GM19452 (cell line): ENCODE data around the gene SCN8A.

Experiments
- ATAC-seq: cut with Tn5 transposase; IDR thresholded peaks from one replicate; pipeline ENCODE4 v1.9.1; 2021; ENCODE audit not compliant: unreplicated experiment

Gene SCN8A

DNA sequence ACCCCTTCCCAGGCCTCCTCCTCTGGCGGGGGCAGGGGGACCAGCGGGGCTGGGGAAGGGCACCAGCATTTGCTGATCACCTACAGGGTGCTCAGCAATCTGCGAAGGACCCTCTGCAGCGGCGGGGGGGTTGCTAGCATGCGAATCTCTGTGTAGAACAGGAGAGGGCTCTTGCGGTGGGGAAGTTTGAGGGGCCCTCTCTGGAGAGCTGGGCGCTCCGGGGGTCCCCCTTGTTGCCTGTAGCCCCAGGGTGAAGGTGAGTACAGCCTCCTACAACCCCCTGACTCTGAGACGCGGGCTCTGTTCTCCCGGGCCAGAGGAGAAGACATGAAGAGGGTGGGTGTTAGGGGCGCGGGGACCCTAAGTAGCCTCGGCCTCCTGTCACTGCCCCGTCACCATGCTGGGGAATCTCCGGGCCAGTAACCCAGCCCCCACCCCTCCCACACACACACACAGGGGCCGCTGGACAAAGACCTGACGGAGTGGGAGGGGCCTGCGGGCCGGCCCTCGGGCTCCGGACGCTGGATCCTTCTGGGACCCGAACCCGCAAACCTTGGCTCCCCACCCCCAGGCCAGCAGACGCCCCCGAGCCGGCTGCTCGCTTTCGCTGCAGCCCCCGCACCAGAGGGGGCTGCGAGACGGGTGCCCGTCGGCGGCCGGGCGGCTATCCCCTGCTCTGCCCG lies 256.8 kb downstream of the SCN8A start:
- no peak for ATAC-seq

DNA sequence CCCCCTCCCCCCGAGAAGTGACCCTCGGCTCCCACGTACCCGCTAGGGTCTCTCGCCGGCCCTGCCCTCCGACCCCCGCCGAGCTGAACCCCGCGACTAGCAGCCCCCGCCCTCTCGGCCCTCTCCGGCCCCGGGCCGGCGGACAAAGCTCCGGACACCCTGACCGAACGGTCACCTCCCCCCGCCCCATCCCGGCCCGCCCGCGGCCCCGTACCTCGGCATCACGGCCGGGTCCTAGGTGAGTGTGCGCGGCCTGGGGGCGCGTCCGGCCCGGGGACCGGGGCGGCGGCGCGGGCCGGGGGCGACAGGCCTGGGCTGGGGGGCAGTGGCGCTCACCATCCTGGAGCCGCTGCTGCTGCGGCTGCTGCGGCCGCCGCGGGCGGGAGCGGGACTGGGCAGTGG lies 257.3 kb downstream of the SCN8A start, which contains the start of gene FIGNL2:
Gene FIGNL2 (minus strand): TSS at position 393 of the 402 bp plus-strand sequence. CDS start 26,305 bp downstream, outside the sequence.
- no peak for ATAC-seq

DNA sequence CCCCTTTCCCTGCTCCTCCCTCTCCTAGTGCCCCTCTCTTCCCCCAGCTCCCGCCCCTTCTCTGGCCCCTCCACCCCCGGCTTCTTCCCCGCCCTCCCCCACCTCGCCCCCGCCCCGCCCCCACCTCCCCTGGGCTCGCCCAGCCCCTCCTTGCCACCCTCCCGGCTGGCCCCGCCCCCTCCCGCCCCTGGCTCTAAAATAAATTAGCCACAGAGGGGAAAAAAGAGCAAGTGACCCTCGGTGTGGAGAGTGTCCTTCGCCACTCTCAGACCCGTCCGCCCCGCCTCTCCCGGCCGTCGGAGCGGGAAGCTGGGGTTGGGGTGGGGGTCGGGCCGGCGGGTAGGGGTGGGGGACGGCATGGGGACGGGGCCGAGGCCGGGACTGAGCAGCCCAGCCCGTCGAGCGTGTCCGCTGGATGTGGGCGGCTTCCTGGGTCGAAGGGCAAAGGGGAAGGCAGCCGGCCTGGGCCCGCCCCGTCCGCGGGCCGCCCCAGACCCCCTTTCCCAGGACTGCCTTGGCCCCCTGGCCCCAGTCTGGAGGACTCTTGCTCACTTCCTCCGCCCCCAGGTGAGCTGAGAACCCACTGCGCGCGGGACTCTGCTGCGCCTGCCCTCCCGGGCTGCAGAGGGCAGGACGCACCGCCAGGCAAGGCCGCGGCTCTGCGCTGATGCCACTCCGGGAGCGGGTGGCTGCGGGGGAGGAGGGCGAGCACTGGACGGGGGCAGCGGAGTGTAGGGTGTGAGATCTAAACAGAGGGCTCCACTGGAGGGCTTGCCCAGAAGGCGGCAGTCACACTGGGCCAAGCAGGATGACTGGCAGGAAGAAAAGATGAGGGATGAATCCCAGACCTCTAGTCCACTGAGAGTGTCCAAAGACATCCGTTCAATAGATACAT lies 258.1 kb downstream of the SCN8A start:
- ATAC-seq: no peak

GRCh38 chr12:51850081-51850964 lies 259.3 kb downstream of the SCN8A start:
- no peak for ATAC-seq

GRCh38 chr12:51850965-51851299 lies 259.9 kb downstream of the SCN8A start:
- ATAC-seq: no peak

DNA sequence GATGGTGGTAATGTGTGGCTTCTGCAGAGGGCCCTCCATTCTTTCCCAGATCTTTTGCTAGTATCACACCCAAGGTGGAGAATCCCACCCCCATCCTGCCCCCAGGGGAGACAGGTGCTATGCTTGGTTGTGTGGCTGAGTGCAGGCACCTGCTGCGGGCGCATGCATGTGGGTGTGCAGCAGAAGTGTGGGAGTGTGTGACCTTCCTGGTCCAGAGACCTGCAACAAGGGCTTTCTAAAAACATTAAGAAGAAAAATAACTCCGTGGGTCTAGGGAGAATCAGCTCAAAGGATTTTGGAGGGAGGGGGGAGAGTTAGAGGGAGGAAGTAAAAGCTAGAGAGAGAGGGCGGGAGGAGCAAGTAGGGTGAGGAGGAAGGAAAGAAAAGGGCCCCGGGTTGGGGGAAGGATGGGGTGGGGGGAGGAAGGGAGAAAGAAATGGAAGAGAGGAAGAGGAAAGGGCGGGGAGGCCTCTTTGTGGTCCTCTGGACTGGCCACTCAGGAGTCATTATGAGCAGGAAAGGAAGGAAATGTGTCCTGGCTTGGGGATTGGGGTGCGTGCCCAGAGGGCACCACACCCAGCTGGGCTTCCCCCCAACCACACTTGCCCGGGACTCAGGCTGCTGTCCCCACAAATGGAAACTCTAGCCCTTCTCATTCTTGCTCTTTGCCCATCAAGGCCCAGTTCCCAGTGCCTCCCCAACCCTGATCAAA lies 260.5 kb downstream of the SCN8A start:
- no peak for ATAC-seq

DNA sequence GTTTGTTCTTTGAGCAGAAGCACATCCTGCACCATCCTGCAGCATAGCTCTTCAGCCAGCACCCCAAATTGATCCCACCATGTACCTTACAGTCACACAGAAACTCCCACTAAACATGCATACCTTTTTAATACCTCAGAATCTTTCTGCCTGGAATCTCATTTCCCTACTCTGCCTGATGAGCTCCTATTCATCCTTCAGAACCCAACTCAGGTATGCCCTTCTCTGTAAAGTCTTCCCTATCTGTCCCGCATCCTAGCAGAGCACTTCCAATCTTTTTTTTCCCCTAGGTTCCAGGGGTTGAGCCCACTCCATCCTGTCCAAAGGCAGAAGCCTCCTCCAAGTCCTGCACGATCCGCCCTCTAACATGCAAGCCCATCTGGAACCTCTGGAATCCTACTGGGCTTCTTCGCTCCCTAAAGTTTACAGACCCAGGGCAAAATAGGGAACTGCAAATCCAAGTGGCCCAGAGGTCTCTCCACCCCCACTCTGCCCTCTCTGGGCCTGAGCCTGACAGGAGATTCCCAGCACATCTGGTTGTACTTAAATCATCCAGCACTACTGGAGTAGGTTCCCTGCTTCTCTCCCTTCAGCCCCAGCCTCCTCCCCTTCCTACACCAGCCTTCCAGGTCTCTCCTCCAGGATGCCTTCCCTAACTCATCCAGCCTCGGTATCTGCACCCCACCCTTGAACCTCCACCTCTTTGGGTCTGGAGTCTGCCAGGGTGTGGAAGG lies 261.5 kb downstream of the SCN8A start:
- no peak for ATAC-seq

GRCh38 chr12:51855586-51856428 lies 264.8 kb downstream of the SCN8A start:
- no peak for ATAC-seq

DNA sequence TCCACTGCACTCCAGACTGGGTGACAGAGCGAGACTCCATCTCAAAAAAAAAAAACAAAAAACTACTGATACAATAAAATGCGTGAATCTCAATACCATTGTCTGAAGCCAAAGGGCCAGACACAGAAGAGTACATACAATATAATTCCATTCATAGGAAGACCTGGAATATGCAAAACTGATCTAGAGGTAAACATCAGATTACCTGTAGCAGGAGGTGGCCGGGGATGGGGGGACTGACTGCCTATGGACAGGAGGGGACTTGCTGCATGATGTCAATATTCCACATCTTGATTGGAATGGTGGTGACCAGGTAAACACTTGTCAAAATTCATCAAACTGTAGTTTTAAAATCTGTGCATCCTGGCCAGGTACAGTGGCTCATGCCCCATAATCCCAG lies 270.0 kb downstream of the SCN8A start:
- no peak for ATAC-seq
